Chondrocyte (in vitro differentiated cells): ENCODE results near the gene UGCG. TPM values are rescaled to one million over a fixed set of nuclear protein-coding genes. Genes with fewer than 3 reads are reported as not detected.

Experiments used
- DNase-seq: peaks from one replicate; pipeline ENCODE4 v3.0.0; 2021; ENCODE audit warnings: mixed read lengths, low spot score
- H3K27ac Mint-ChIP-seq: one replicate; pipeline ENCODE4 v1.8.0; 2021; ENCODE audit warnings: mild to moderate bottlenecking, moderate library complexity, mixed read lengths; ENCODE audit not compliant: unreplicated experiment
- H3K27me3 Mint-ChIP-seq: 2 replicates; pipeline ENCODE4 v1.8.0; 2021; ENCODE audit warnings: low read depth, mixed read lengths
- H3K36me3 Mint-ChIP-seq: 2 replicates; pipeline ENCODE4 v1.8.0; 2021; ENCODE audit warnings: low read depth, mixed read lengths
- H3K4me1 Mint-ChIP-seq: 2 replicates; pipeline ENCODE4 v1.8.0; 2021; ENCODE audit warnings: low read depth, mild to moderate bottlenecking, mixed read lengths
- H3K4me3 Mint-ChIP-seq: one replicate; pipeline ENCODE4 v1.8.0; 2021; ENCODE audit warnings: mild to moderate bottlenecking, moderate library complexity, mixed read lengths; ENCODE audit not compliant: unreplicated experiment
- H3K9me3 Mint-ChIP-seq: 2 replicates; pipeline ENCODE4 v1.8.0; 2021; ENCODE audit warnings: low read depth, mixed read lengths
- CTCF ChIP-seq: fragments of 200-600 bp; sonication (generic); IDR thresholded peaks from 2 replicates; pipeline ENCODE4 v1.5.0; 2021; ENCODE audit warnings: antibody characterized with exemption, mild to moderate bottlenecking, moderate library complexity
- total RNA-seq: library from RNA; stranded (reverse); gene quantifications from 3 replicates; pipeline ENCODE4 v1.2.1, GENCODE V29; 2021

UGCG gene
- total RNA-seq, 1 donor from 2014 or later: 30.9 TPM

GRCh38 chr9:111970827-111971226 lies 74.2 kb downstream of the UGCG start:
- TF ChIP-seq CTCF: no peak
- Mint-ChIP-seq H3K27me3 (no peaks in the 10 kb centered on the region), H3K4me1 (peaks cover 3% of the 10 kb centered on the region), H3K27ac (no peak overlapping the region), H3K36me3 (no peaks in the 10 kb centered on the region), H3K4me3 (no peak overlapping the region), H3K9me3 (no peaks in the 10 kb centered on the region)
- no peak for DNase-seq

GRCh38 chr9:111974092-111974681 lies 77.6 kb downstream of the UGCG start:
- no peak overlapping the region for H3K27ac Mint-ChIP-seq
- TF ChIP-seq CTCF: no peak
- no peak for DNase-seq
- no peaks in the 10 kb centered on the region for H3K9me3 Mint-ChIP-seq
- no peaks in the 10 kb centered on the region for H3K4me1 Mint-ChIP-seq
- H3K4me3 Mint-ChIP-seq: no peak overlapping the region
- no peaks in the 10 kb centered on the region for H3K27me3 Mint-ChIP-seq
- H3K36me3 Mint-ChIP-seq: no peaks in the 10 kb centered on the region

GRCh38 chr9:111975709-111976108 lies 79.1 kb downstream of the UGCG start:
- no peaks in the 10 kb centered on the region for H3K4me1 Mint-ChIP-seq
- H3K27me3 Mint-ChIP-seq: no peaks in the 10 kb centered on the region
- no peak overlapping the region for H3K27ac Mint-ChIP-seq
- H3K9me3 Mint-ChIP-seq: no peaks in the 10 kb centered on the region
- DNase-seq: no peak
- H3K4me3 Mint-ChIP-seq: no peak overlapping the region
- H3K36me3 Mint-ChIP-seq: no peaks in the 10 kb centered on the region
- TF ChIP-seq CTCF: peak; percentile 9

GRCh38 chr9:111978616-111979015 lies 82.0 kb downstream of the UGCG start:
- H3K27me3 Mint-ChIP-seq: peaks cover 2% of the 10 kb centered on the region
- no peak overlapping the region for H3K4me3 Mint-ChIP-seq
- H3K4me1 Mint-ChIP-seq: no peaks in the 10 kb centered on the region
- TF ChIP-seq CTCF: no peak
- no peak overlapping the region for H3K27ac Mint-ChIP-seq
- H3K9me3 Mint-ChIP-seq: no peaks in the 10 kb centered on the region
- H3K36me3 Mint-ChIP-seq: no peaks in the 10 kb centered on the region
- DNase-seq: no peak

GRCh38 chr9:111979561-111979960 lies 82.9 kb downstream of the UGCG start:
- TF ChIP-seq CTCF: no peak
- no peak overlapping the region for H3K27ac Mint-ChIP-seq
- peaks cover 2% of the 10 kb centered on the region for H3K27me3 Mint-ChIP-seq
- DNase-seq: no peak
- no peak overlapping the region for H3K4me3 Mint-ChIP-seq
- H3K9me3 Mint-ChIP-seq: no peaks in the 10 kb centered on the region
- no peaks in the 10 kb centered on the region for H3K36me3 Mint-ChIP-seq
- H3K4me1 Mint-ChIP-seq: no peaks in the 10 kb centered on the region
